Neural cell (in vitro differentiated cells): Measurements from ENCODE around the gene RAB11FIP4.

ENCODE experiments used
- EP300 ChIP-seq: fragments of 450-650 bp; conservative IDR thresholded peaks from 2 replicates; pipeline ENCODE4 v1.6.1; 2014; ENCODE audit warnings: antibody characterized with exemption, mild to moderate bottlenecking, moderate library complexity; ENCODE audit not compliant: poor library complexity, severe bottlenecking
- EZH2 ChIP-seq: fragments of 200-600, 300-800 bp; shearing (Covaris generic), sonication (generic); IDR thresholded peaks from 2 replicates; pipeline ENCODE4 v1.6.1; 2014; ENCODE audit warnings: antibody characterized with exemption, low read length, borderline replicate concordance, mild to moderate bottlenecking; ENCODE audit not compliant: insufficient read depth, poor library complexity, severe bottlenecking
- MXI1 ChIP-seq: fragments of 450-650 bp; conservative IDR thresholded peaks from 2 replicates; pipeline ENCODE4 v1.6.1; 2014; ENCODE audit warnings: antibody characterized with exemption, mild to moderate bottlenecking; ENCODE audit not compliant: poor library complexity, severe bottlenecking
- POLR2AphosphoS5 ChIP-seq: IDR thresholded peaks from 2 replicates; pipeline ENCODE4 v1.6.1; 2012
- RAD21 ChIP-seq: fragments of 450-650 bp; conservative IDR thresholded peaks from 2 replicates; pipeline ENCODE4 v1.6.1; 2014; ENCODE audit warnings: antibody characterized with exemption, mild to moderate bottlenecking, moderate library complexity
- SMC3 ChIP-seq: fragments of 450-650 bp; conservative IDR thresholded peaks from 2 replicates; pipeline ENCODE4 v1.6.1; 2014; ENCODE audit warnings: antibody characterized with exemption, mild to moderate bottlenecking, moderate library complexity; ENCODE audit not compliant: poor library complexity
- TAF1 ChIP-seq: IDR thresholded peaks from 2 replicates; pipeline ENCODE4 v1.6.1; 2012; ENCODE audit warnings: low read depth
- TF ChIP-seq, protein P1 (sequence below): fragments of 450-650 bp; IDR thresholded peaks from 2 replicates; pipeline ENCODE4 v1.5.1; 2014; ENCODE audit warnings: antibody characterized with exemption, mild to moderate bottlenecking, moderate library complexity; ENCODE audit not compliant: poor library complexity, severe bottlenecking
- TF ChIP-seq, protein P2 (sequence below): IDR thresholded peaks from 2 replicates; pipeline ENCODE4 v1.6.1; 2012; ENCODE audit warnings: borderline replicate concordance

DNA sequence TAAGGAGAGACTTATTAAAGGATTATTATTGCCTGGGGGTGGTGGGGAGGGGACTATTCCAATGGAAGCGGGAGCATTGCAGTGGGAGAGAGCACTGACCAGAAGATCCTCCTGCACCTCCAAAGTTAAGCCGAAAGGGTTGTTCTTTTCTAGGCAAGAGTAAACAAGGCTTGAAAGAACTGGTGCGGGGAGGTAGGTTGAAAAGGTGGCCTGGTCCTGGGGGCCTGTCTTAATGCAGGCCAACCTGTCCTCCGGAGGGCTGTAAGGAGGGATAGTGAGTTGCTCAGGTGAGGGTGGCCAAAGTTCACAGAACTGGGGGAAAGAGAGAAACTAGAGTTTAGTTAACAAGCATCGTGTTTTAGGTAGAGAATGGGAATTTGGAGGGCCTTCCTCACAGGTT, 65.3 kb downstream of the RAB11FIP4 start:
- TF ChIP-seq, protein P1, sequence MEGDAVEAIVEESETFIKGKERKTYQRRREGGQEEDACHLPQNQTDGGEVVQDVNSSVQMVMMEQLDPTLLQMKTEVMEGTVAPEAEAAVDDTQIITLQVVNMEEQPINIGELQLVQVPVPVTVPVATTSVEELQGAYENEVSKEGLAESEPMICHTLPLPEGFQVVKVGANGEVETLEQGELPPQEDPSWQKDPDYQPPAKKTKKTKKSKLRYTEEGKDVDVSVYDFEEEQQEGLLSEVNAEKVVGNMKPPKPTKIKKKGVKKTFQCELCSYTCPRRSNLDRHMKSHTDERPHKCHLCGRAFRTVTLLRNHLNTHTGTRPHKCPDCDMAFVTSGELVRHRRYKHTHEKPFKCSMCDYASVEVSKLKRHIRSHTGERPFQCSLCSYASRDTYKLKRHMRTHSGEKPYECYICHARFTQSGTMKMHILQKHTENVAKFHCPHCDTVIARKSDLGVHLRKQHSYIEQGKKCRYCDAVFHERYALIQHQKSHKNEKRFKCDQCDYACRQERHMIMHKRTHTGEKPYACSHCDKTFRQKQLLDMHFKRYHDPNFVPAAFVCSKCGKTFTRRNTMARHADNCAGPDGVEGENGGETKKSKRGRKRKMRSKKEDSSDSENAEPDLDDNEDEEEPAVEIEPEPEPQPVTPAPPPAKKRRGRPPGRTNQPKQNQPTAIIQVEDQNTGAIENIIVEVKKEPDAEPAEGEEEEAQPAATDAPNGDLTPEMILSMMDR = no peak
- TF ChIP-seq EP300 (no peak), EZH2 (no peak), SMC3 (no peak), MXI1 (no peak), TAF1 (no peak), POLR2AphosphoS5 (no peak), RAD21 (no peak)
- TF ChIP-seq, protein P2, sequence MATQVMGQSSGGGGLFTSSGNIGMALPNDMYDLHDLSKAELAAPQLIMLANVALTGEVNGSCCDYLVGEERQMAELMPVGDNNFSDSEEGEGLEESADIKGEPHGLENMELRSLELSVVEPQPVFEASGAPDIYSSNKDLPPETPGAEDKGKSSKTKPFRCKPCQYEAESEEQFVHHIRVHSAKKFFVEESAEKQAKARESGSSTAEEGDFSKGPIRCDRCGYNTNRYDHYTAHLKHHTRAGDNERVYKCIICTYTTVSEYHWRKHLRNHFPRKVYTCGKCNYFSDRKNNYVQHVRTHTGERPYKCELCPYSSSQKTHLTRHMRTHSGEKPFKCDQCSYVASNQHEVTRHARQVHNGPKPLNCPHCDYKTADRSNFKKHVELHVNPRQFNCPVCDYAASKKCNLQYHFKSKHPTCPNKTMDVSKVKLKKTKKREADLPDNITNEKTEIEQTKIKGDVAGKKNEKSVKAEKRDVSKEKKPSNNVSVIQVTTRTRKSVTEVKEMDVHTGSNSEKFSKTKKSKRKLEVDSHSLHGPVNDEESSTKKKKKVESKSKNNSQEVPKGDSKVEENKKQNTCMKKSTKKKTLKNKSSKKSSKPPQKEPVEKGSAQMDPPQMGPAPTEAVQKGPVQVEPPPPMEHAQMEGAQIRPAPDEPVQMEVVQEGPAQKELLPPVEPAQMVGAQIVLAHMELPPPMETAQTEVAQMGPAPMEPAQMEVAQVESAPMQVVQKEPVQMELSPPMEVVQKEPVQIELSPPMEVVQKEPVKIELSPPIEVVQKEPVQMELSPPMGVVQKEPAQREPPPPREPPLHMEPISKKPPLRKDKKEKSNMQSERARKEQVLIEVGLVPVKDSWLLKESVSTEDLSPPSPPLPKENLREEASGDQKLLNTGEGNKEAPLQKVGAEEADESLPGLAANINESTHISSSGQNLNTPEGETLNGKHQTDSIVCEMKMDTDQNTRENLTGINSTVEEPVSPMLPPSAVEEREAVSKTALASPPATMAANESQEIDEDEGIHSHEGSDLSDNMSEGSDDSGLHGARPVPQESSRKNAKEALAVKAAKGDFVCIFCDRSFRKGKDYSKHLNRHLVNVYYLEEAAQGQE = no peak
